Fibroblast of skin of right biceps (primary cell): ENCODE measurements around the gene TRIM38.
"Not testable (repeated sequence)": the region's sequence is repeated elsewhere in the genome, so short reads cannot be mapped to it uniquely, and the experiment has no call there.

ENCODE experiments used
- DNase-seq: peaks from one replicate; pipeline ENCODE4 v3.0.0-alpha.2; 2013

Gene TRIM38

DNA sequence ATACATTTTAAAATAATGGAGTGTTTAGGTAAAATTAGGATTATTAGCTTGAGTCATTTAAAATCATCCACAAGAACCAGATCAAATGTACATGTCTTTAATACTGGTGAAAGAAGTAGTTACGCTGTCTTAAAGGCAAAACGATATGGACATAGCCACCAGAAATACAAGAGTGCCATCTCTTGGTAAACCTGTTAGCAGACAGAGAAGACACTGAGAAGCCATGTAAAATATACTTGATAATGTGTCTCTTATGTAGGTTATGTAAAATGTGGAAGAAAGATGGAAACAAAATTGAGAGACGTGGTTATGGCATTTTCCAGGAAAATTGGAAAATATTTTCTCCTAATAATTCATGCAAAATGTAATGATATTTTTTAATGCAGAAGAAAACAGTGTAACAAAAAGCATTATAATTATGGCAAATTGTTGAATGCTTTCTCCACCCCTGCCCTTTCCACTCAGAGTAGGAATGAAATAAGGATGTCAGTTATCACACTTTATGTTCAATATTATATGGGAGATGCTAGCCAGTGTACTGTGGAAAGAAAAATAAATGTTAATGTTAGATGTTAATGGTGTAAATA is 19.9 kb upstream of the TRIM38 start:
- peak; percentile 26 for DNase-seq

DNA sequence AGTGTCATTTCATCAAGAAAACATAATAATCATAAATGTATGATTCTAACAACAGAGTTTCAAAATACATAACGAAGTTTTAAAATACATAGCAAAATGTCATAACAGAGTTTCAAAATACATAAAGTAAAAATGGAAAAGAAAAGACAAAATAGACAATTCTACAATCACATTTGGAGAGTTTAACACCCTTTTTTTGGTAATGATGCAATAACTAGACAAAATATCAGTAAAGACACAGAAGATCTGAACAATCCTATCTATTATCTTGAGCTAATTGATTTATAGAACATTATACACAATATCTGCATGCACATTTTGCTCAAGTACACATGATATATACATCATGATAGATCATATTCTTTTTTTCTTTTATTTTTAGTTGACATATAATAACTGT is 18.7 kb upstream of the TRIM38 start:
- DNase-seq, result no peak

DNA sequence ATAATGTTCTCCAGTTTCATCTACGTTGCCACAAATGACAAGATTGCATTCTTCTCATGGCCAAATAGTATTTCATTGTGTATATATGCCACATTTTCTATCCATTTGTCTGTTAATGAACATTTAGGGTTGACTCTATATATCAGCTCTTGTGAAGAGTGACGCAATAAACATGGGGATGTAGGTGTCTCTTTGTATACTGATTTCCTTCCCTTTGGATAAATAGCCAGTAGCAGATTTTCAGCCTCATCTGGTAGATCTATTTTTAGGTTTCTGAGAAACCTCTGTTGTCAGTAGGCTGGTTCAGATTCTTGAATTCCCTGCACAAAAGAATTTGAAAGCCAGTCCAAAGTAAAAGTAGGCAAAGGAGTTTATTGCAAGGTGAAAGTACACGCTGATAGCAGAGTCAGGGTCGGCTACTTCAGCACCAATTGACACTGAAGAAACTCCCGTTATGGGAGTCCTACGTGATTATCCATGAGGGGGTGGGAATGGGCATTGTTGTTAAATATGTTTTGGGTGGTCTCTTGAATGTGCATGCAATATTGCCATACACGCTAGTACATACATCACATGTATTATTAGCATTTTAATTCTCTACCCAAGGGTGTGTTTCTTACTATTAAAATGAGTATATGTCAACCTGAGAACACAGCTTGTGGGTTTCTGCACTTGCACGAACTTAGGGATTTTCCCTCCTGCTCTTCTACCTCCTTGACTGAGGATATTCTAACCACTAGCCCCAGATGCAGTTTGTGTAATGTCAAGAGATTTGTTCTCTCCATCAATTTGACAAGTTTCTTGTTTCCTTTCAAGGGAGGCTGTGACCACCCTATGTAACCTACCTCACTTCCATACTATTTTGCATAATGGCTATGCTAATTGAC is 17.7 kb upstream of the TRIM38 start:
- no peak for DNase-seq

DNA sequence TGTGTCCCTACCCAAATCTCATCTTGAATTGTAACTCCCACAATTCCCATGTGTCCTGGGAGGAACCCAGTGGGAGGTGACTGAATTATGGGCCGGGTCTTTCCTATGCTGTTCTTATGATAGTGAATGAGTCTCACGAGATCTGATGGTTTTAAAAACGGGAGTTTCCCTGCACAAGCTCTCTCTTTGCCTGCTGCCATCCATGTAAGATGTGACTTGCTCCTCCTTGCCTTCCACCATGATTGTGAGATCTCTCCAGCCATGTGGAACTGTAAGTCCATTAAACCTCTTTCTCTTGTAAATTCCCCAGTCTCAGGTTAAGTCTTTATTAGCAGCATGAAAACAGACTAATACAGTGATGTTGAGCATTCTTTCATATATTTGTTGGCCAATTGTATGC is 16.9 kb upstream of the TRIM38 start:
- DNase-seq, result not testable (repeated sequence)

DNA sequence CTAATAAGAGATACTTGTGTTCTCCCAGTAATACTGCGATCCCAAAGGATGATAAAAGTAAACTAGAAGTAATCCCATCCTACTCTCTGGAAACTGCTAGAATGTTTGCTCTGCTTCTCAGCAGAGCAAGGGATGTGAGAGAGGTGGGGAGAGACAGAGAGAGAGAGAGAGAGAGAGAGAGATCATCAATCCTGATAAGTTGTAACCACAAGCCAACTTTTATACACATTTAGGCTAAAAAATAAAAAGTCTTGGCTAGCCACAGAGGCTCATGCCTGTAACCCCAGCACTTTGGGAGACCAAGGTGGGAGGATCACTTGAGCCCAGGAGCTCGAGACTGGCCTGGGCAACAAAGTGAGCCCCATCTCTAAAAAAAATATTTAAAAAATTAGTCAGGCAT is 16.0 kb upstream of the TRIM38 start:
- DNase-seq, result no peak

DNA sequence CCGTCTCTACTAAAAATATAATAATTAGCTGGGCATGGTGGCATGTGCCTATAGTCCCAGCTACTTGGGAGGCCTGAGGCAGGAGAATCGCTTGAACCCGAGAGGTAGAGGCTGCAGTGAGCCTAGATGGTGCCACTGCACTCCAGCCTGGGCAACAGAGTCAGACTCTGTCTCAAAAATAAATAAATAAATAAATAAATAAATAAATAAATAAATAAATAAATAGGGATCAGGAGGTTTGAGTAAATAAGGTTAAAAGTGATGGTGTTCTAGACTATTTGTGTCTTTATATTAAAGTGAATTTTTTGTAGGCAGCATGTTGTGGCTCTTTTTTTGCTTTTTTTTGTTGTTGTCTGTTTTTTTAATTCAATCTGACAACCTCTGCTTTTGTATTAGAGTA is 15.1 kb upstream of the TRIM38 start:
- not testable (repeated sequence) for DNase-seq

DNA sequence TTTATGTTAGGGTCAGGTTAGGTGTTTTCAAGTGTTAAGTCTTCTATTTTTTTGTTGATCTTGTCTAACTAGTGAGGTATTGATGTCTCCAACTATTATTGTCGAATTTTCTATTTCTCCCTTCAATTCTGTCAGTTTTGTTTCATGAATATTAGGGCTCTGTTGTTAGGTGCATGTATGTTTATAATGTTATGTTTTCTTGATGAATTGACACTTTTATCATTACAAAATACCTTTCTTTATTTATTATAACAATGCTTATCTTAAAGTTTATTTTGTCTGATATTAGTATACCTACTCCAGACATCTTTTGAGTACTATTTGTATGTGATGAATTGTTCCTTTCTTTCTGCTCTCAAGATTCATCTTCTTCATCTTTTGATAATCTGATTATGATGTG is 12.9 kb upstream of the TRIM38 start:
- no peak for DNase-seq

DNA sequence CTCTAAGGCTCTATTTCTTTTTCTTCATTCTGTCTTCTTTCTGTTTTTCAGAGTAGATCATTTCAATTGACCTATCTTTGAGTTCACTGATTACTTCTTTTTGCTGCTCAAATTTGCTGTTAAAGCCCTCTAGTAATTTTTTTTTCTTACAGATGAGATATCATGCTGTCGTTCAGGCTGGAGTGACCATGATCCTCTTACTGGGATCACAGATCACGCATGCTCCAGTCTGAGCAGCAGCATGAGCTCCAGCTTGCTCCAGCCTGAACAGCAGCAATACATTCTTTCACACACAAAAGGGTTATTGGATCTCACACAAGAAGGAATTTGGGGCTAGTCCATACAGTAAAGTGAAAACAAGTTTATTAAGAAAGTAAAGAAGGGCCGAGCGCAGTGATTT is 12.3 kb upstream of the TRIM38 start:
- no peak for DNase-seq

DNA sequence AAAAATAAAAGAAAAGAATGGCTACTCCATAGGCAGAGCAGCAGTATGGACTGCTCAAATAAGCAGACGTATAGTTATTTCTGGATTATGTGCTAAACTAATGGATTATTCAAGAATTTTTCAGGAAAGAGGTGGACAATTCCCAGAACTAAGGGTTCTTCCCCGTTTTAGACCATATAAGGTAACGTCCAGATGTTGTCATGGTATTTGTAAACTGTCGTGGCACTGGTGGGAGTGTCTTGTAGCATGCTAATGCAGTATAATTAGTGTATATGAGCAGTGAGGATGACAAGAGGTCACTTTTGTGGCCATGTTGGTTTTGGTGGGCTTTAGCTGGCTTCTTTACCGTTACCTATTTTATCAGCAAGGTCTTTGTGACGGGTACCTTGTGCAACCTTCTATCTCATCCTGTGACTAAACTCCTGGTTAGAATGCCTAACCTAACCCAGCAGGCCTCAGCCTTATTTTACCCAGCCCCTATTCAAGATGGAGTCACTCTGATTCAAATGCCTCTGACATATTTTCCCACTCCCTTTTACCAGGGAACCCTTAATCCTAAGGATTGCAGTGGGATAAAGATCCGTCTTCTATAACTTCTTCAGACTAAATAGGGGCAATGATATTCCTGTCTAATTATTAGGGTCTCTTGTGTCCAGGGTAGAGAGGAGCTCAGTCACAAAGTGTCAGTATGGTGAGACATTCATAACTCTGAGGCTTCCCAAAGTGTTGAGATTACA is 11.1 kb upstream of the TRIM38 start:
- DNase-seq, result no peak

DNA sequence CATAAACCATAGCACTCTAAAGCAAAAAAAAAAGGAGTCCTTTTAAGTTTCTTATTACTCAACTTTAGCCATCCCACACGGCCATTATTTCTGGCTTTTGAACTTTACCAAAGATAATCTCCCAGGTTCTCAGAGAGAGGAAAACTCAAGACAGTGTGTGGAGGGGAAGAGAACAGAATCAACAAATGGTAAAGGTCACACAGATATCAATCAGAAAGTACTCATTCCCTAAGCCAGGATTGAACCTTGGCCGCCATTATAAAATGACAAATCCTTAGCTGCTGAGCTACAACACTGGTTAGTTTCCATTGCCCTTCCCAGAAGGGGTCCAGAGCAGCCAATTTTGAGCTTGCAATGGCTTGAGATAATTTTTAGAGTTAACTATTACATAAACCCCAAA is 10.1 kb upstream of the TRIM38 start:
- no peak for DNase-seq

DNA sequence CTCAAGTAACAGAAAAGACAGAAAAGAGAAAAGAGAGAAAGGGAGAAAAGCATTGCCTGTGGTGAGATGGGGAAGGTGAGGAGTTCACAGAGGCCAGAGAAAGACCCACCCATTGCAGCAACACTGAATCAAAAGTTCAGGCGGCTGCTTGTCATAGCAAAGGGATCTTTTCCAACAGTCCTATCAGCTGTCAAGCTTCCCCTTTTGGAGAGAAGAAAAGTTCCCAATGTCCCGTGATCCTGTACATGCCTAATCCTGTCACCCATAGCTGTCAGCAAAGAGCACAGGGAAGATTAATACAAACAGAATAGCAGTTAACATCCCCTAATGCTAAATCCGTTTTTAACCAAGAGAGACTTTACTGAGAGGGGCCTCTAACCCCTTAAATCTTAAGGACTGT is 8.9 kb upstream of the TRIM38 start:
- DNase-seq, result no peak

DNA sequence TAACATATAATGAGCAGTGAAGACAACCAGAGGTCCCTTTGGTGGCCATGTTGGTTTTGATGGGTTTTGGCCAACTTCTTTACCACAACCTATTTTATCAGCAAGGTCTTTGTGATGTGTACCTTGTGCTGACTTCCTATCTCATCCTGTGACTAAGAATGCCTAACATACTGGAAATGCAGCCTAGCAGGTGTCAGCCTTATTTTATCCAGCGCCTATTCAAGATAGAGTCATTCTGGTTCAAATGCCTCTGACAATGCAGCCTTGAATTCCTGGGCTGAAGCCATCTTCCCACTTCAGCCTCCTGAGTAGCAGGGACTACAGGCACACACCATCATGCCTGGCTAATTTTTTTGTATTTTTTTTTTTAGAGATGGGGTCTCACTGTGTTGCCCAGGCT is 7.8 kb upstream of the TRIM38 start:
- DNase-seq, result no peak

DNA sequence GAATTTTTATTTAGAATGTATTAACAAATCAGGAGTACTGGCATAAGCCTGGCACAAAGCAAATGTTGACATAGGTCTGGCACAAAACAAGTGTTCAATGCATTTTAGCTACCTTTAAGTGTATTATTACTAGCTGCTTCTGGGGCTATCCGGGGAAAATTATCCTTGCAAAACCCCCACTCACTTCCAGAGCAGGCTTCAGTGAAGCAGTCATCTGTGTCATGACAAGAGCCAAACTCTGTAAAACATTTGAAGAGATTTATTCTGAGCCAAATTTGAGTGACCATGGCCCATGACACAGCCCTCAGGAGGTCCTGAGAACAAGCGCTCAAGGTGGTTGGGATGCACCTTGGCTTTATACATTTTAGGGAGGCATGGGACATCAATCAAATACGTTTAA is 6.4 kb upstream of the TRIM38 start:
- DNase-seq, result no peak

DNA sequence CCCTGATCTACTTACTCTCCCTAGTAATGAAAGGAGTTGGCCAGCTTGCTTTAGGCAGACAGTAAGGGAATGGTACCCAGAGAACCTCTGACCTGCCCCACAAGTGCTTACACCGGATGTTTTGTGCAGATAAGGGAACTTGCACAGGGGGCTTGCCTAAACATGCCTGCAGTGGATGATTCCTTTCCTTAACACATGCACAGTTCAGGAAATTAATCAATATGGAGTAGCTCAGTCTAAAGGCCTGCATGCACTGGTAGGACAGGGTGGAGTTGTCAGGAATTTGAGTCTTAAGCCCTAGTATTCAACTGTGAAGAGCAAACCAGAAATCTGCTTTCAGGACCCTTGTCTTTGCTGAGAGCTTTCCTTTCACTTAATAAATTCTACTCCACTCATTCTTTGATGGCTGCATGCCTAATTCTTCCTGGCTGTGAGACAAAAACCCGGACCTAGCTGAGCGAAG is 3.9 kb upstream of the TRIM38 start:
- no peak for DNase-seq

DNA sequence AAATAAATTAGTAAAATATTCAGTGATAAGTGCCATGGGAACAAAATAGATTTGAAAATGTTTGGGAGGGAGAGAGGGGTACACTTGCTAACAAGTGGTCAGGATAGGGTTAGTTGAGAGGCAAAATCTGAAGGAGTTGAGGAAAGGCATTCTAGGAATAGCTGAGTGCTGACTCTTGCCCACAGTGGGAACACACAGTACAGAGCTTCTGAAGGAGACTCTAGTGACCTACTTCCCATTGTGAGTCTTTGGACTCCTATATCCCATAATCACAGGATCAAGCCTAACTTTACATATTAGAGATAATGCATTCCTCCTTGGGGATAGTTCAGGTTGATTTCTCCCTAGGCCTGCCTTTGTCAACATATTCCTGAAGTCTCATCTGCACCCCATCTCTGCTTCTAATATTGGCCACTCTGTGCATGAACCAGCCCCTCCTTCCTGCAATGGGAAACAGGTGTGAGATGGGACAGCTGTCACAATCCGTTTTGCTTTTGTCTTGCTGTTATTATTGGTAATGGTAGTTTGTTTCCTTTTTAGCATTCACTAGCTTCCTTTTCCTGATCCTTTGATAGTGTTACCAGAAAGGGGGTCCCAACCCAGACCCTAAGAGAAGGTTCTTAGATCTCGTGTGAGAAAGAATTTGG is 2.6 kb upstream of the TRIM38 start:
- DNase-seq, result no peak

DNA sequence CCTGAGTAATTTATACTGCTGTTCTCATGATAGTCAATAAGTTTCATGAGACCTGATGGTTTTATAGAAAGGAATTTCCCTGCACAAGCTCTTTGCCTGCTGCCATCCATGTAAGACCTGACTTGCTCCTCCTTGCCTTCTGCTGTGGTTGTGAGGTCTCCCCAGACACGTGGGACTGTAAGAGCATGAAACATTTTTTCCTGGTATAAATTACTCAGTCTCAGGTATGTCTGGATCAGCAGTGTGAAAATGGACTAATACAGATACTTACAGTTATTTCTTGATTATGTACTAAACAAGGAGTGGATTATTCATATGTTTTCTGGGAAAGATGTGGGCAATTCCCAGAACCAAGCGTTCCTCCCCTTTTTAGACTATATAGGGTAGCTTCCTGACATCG is 1.9 kb upstream of the TRIM38 start:
- no peak for DNase-seq

DNA sequence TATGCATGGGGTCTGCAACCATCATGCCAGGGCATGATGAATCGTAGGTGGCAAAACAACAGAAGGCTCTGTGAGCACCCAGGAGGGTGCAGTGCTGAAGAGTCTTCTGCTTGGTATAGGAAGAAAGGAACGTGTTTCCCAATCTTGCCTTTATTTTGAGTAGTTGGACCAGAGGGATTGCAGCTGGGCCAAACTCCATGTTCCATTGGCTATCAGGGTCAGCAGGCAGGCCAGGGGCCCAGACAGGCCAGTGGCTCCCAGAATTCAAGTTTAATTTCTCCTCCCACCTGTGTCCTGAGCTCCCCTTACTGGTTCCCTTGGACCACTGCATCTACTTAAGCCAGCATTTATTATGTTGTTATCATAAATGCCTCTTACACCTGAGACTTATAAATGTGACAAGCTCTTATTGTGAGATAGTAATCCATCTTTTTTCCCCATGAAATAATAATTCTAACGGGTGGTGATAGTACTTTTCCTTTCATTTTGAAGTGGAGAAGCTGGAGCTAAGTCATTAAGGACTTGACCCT is 918 bp upstream of the TRIM38 start:
- no peak for DNase-seq

DNA sequence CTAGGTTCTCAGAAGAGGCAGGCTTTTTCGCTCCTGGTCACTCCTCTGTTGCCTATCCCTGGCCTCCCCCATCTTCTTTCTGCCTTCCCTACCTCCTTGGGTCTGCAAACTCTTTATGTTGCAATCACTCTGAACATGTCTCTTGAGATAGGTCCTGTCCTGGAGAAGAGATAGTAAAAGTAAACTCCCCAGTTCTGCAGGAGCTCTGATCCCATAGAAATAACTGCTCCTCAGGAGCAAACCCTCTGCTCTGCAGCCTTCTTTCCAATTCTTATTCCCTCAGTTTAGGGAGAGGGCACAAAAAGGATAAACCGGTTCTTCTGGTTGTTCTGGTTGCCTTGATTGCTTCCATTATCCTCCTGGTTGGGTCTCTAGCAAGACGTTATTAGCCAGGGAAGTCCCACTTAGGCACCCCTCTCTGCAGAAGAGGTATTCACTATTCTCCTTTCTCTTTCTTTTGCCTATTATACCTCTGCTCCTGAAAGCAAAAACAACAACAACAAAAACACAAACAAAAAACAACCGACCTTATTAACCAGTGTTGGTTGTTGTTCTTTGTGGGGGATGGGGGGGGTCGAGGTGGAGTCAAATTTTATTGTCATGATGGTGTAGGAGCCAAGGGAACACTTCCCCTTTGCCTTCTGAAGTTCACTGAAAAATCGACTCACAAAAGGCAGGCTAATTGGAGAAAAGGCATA is 973 bp downstream of the TRIM38 start:
- DNase-seq, result peak; percentile 3

DNA sequence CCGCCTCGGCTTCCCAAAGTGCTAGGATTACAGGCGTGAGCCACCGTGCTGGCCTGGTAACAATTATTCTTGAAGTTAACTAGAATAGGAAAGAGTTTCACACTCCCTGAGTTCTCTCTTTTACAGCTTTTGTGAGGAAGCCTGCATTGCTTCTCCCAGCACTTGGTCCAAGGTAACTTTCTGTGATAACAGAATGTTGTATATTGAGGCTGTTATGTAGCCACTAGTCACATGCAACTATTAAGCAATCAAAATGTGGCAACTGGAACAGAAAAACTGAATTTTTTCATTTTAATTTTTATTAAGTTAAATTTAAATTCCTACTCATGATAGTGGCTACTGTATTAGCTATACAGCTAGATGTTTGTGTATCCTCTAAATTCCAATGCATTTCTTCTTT is 2.5 kb downstream of the TRIM38 start:
- DNase-seq, result no peak

DNA sequence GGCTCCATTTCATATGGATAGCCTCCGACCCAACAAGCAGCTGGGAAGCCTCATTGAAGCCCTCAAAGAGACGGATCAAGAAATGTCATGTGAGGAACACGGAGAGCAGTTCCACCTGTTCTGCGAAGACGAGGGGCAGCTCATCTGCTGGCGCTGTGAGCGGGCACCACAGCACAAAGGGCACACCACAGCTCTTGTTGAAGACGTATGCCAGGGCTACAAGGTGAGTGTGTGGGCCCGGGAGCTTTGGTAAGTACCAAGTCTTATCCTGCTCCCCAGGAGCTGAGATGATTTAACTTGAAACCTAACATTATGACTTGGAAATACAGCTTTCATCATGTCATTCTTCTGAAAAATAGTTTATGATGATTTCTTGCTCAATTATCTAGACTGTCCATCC is 4.1 kb downstream of the TRIM38 start:
- DNase-seq, result no peak

DNA sequence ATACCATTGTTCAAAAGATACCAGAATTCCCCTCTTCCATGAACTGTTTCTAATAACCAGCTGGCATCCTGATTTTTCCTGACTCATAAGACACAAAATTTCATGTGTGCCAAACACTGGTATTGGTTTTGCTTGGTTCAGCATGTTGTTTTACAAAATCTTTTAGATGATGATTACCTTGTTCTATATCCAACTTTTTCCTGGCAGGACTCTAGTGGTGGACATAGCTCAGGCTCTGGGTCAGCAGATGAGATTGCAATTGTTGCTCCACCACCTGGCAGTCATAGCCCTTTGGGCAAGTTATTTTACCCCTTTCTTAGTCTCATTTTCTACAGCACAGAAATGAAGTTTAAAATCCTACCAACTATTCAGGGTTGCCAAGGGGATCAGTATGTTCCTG is 6.2 kb downstream of the TRIM38 start:
- no peak for DNase-seq

DNA sequence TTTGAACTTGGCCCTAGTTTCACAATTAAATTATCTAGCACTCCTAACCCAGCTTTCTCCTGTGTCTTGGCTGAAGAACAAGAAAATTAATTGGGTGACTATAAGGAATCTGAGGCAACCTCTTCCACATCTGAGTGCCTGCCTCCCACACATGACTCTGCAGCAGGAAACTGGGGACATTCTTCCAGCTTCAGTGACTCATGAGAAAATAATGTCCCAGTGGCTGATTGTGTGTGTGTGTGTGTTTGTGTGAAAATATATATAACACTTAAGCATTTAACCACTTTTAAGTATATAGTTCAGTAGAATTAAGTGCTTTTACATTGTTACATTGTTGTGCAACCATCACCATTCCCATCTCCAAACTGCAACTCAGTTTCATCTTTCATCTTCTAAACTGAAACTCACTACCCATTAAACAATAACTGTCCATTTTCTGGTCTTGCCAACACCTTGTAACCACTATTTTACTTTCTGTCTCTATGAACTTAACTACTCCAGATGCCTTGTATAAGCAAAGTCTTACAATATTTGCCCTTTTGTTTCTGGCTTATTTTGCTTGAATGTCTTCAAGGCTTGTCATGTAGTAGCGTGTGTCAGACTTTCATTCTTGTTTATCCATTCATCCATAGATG is 8.7 kb downstream of the TRIM38 start:
- peak; percentile 96 for DNase-seq
